GM21367 (cell line): ENCODE data around the gene HIPK2.

Experiments
- ATAC-seq: cut with Tn5 transposase; IDR thresholded peaks from one replicate; pipeline ENCODE4 v1.9.1; 2021; ENCODE audit not compliant: unreplicated experiment

HIPK2 gene

DNA sequence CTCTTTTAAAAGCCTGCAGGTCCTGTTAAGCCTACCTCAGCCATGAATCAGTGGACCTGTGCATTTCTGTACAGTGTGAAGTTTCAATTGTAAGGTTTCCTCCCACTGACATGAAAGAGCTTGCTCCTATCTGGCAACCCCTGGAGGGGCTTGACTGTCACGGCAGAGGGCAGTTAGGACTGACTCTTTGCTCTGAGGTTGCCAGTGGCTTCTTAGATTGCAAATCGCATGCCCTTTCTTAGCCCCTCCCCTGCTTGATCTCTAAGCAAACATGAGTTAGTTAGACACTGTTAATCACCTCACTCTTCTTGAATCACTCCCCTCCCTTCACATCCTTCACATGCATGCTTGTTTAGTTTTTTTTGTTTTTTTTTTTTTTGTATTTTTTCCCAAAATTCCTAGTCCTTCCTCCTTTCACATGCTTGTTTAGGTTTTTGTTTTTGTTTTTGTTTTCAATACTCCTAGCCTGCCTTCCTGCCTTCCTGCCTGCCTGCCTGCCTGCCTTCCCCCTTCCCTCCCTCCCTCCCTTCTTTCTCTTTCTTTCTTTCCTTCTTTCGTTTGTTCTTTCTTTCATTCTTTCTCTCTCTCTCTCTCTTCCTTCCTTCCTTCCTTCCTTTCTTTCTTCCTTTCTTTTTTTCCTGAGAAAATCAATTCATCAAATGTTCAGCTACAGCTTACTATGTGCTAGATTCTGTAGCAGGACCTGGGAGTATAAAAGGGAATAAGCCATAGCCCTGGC, 6.0 kb upstream of the HIPK2 start:
- ATAC-seq, result no peak

DNA sequence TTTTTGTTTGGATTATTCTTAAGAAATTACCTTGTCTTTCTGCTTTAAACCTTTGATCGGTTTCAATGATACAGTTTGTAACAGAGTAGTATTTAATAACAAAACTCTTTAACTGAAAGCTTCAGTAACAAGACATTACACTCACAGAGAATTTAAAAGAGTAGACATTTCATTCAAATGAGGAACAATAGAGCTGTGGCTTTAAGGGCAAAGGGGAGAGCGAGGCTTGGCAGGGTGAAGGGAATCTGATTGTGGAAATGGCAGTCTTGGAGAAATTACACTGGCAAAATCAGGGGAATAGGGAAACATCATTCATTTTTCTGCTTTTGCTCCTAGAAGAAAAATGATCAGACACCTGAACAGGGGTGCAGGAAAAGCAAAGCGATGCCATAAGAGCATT, 5.1 kb upstream of the HIPK2 start:
- no peak for ATAC-seq

DNA sequence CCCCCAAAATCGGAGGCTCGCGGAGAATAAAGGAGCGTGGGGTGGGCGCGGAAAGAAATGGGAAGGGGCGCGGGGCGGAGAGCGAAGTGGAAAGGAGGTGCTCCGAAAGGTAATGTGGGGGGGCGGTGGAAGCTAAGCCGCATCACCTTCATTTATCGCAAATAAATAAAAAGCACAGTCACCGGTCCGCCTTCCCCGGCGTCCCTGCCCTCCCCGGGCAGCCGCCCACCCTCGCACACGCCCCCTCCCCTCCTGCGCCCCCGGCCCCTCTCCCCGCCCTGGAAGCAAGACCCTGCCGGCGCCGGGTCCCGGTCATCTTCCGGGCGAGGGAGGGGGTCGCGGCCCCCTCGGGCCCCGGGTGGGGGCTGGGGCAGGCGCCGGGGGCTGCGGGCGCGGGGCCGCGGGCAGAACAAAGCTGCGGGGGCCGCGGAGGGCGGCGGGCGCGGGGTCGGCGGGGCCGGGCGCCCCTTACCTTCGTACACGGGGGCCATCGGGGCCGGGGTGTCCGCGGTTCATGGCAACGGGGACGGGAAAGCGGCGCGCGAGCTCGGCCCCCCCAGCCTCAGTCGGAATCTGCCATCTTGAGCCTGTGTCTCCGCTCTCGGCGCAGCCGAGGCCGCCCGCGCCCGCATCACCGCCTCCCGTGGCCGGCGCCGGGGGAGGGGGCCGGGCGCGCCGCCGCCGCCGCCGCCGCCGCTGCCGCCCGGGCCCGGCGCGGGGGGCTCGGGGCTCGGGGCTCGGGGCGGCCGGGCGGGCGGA, 486 bp downstream of the HIPK2 start:
- ATAC-seq, result peak; percentile 6

DNA sequence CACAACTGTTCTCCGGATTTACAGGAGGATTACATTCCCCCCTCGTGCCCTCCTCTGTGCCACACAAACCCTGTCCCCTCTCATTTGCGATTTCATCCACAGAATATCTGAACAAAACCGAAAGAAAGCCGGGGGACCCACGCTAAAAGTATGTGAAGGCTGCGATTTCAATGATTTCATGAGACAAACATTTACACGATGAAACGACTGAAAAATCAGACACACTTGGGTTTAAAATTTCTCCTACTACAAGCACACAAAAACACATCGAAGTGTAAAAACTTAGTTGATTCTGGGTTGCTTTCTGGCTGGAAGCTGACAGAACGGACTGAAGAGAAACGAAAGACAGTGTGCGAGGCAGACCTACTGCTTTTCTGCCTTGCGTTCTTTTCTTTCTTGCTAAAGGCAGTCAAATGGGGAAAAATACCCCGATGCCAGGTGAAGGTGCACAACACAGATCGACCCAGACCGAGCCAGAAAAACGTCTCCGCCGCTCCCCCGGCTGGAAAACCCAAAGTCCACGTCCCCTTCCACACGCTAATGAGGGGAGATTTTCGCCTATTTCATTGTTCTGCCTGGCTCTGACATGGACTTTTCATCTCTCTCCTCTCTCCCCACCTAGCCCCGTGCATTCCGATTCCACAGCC, 1.2 kb downstream of the HIPK2 start:
- ATAC-seq, result no peak

DNA sequence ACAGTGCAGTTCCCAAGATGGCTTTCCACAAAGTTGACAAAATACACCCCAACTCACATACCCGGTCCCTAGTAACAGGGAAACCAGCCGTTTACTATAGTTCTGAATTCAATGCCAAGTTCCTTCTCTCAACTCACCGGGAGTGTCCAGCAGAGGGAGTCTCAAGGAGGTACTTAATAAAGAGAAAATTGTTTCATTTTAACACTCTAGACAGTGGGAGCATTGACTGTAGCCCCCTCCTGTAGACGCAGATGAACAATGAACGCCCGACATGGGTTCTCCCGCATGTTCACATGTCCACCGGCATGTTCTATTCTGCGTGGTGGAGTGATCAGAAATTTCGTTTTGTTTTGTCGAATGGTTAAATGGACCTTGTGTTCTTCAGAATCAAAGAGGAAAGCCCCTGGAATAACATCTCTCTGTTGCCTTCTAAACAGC, 1.9 kb downstream of the HIPK2 start:
- ATAC-seq, result no peak

DNA sequence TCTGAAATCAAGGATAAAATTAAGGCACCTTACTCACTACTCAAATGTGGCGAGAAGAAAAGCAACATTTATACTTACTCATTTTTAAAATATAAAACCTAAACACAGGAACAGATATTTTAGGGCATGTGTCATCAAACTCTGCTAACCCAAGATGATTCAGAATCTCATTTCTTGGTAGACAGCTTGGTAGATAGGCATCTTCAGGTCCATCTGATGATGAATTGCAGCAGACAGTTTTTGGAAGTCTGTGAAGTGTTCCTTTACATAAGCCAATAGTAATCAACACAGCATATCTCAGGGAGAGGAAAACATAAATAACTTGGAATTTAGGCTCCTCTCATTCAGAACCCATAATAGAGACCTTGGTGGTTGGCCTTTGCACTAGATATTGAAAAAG, 3.4 kb downstream of the HIPK2 start:
- ATAC-seq, result no peak

DNA sequence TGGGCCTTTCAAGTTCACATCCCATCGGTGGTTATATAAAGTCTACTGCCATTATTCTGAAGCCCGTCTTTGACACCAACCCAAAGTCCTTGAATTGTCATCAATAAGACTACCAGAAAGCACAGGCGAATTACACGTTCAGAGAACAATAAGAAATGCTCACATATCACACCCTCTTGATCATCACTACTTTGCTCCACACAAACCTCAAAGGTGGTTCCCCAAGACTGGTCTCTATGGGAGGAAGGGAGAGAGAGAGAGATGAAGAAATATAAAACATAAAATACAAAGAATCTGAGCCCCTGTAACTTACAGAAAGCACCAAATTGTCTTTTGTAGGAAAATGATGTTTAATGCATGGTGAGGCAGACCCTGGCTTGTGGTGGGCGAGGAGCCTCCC, 4.4 kb downstream of the HIPK2 start:
- ATAC-seq, result no peak

DNA sequence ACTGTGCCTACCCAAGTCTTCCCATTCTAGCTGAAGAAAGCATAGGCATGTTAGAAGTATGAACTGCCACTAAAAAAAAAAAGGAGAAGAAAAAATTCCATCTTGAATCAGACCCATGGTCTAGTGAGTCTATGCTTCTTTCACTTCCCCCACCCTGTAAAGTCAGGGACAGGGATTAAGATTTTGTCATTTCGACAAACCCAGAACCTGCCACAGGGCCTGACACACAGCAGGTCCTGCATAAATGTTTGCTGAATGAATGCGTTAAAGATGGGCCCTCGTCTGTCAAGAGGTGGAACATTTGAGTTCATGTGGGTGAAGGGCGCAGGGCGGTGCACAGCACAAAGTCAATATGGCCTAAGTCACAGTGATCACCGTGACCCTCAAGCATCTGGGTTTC, 4.9 kb downstream of the HIPK2 start:
- no peak for ATAC-seq

DNA sequence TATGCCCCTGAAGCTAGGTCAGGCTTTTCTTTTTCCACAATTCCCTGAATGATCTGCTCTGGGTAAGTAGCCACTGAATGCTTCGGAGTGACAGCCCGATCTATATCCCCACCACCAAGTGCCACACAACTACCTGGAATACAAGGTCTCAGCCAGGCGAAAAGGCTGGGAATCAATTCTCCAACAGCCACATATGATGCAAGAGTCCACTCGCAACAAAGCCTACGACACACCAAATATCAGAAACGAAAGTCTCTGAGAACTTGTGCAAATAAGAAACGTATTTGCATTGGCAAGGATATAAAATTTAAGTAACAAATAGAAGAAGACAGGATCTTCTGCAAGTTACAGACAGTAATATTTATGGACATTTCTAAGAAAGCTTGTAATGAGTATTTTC, 5.7 kb downstream of the HIPK2 start:
- no peak for ATAC-seq

DNA sequence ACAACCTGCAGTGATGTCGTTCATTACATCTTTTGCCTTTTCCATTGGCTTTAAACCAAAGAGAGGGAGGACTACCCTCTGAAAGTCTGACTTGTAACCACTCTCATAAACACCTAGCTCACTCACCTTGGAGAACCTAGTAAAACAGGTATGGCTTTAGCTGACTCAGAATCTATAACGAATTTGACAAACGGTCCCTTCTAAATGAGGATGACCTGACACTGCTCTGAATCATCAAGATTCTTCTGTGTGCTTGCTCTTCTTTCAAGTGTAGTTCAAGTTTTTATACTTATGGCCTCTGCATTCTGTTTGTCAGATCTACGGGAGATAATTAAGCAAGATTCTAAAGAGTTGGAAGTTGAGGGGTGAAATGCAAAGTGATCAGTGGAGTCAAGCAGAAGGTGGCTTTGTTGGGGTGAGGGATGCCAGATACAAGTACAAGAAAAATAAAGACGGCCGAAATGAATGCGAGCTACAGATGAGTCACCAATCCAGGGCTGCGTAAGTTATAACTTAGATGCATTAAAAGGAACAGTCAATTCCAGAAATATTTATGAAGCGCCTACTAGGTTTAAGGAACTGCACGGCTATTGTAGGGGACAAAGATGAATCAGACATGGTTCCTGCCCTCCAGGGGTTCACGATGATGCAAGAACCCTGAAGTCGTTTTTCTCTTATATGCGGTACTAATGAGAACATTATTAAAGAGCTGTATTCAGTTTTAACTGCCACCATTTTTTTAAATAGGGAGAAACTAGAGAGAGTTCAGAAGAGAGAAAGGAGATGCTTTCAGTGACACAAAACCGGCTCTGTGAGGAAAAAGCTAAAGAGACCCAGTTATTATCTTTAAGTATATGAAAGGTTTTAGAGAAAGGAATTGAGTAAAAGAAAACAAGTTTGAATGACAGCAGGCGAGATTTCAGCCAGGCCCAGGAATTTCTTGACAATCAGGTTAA, 6.5 kb downstream of the HIPK2 start:
- ATAC-seq, result no peak

DNA sequence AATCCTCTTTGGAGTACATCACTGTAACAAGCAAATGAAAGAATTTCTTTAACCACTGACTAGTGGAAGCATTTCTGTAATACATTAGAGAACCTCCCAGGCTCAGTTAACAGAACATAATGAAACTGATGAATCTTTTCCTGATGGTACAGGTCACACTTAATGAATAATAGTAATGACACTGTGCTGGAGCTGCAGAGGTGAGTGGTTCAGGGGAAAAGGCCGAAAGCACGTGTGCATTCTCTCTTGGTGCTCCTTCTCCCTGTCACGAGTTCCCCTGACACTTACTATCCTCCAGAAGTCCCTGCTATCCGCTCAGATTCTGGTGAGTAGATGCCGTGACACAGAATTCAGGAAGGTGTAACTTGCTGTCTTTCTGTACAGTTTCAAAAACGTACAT, 8.0 kb downstream of the HIPK2 start:
- ATAC-seq, result no peak

DNA sequence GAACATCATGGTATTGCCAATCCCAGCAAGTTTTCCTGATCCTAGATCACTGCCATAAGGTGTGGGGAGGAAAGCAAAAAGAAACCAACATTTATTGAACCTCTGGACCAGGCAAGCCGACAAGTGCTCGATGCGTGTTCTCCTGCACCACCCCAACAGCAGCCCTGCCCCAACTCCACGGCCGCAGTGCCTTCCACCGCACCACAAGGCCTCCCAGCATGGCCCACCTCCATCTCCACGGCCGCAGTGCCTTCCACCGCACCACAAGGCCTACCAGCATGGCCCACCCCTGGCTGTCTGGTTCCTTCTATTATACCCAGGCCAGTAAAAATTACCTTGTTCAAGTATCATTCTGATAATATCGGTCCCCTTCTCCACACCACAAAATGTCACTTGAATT, 8.7 kb downstream of the HIPK2 start:
- ATAC-seq, result no peak

DNA sequence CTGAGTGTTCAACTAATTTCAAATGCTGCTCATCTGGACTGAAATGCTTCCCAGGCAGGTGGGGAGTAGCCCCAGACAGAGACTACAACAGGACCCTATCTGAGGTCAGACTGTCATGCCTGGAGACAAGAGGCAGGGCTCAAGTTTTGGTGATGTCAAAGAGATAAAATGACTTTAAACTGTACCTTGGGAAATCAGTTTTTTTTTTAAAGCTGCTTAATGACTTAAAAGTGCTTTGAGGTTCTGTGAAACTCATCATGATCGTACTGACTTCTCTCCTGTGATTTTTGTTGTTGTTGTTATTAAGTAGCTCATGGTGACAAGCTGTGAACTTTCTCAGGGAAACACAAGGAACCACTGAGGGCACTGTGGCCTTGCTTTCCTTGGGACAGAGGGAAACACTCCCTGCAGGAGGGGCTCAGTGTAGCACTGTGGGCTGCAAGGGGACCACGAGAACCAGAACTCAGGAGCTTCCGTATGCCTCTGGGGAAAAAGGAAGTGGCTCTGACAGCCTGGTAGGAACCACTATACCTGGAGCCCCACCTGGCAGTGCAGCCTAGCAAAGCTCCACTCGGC, 9.5 kb downstream of the HIPK2 start:
- ATAC-seq, result no peak

DNA sequence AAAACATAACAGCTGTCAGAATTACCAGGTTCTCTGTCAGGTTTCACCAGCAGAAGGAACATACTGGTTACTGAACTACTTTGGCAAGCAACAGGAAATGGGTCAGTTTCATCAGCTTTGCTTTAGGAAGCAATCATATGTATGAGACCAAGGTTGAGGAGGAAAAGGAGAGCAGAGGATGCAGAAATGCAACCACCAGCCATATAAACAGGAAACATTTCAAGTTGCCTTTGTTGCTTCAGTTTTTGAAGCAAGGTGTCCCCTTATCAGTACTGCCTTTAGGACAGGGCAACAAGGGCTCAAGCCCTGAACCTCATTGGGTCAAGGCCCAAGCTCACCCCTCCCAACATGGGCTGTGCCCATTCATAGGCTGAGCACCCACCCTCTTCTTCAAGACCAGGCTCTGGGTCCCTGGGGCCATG, 10.2 kb downstream of the HIPK2 start:
- ATAC-seq, result peak; percentile 77

DNA sequence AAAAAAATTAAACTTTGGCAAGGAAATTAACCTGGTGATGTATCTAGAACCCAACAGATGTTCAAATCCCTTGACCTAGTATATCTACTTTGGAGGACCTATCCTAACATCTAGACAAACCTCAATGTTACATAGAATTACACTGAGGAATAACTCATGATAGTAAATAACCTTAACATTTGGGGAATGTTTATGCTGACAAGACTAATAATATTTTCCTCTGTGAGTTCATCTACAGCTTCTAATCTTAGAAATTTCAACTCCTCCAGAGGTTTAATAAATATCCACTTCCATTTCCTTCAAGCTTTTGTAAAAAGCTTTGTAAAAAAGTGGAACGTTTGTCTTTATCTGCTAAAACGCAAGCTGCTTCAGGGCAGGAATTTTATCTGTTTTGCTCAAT, 12.7 kb downstream of the HIPK2 start:
- ATAC-seq, result no peak

DNA sequence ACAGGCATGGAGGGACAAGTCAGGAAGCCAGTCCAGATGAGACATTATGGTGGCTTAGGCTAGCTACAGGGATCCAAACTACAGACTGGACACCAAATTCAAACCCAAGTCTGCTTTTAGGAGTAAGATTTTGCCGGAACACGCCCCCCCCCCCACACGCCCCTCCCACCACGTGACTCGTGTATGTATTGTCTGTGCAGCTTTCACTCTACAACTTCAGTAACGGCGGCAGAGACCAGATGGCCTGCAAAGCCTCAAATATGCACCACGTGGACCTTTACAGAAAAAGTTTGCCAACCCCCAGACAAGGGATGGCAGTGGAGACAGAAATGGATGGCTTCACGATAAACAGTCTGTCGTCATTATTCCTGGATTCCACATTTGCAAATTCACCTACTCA, 14.5 kb downstream of the HIPK2 start:
- ATAC-seq, result no peak

DNA sequence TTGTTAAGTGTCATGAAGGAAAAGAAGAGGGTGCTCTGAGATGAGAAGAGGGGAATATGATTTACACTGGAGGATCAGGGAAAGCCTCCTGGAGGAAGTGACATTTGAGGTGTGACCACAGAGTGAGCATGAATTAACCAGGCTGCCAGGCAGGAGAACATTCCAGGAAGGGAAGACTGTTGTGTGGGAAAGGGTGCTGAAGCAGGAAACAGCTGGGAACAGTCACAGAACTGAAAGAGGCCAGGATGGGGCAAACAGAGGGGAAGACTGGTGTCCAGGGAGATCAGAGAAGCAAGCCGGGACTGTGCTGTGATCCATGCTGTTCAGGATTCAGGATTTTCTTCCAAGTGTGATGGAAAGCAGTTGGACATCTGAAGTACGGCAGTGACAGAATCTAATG, 14.9 kb downstream of the HIPK2 start:
- no peak for ATAC-seq

DNA sequence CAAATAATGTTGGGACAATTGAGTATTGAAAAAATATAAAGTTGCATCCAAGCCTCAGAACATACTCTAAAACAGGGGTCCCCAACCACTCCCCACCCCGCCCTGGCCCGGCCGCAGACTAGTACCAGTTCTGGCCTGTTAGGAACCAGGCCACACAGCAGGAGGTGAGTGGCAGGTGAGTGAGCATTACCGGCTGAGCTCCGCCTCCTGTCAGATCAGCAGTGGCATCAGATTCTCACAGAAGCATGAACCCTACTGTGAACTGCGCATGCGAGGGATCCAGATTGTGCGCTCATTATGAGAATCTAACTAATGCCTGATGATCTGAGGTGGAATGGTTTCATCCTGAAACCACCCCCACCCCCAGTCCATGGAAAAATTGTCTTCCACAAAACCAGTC, 19.4 kb downstream of the HIPK2 start:
- no peak for ATAC-seq

DNA sequence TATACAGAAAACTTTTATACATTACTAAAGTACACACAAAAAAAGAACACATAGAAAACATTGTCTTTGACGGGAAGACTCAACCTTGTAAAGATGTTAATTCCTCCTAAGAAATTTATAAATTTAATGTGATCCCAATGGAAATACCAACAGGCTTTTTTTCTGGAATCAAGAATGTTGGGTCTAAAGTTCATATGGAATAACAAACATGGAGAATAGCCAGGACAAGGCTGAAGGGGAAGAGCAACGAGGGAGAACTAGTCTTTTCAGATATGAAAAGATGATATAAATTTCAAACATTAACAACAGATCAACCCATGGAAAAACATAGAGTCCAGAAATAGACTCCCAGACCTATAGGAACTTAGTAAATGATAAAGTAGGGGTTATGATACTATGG, 19.8 kb downstream of the HIPK2 start:
- no peak for ATAC-seq

DNA sequence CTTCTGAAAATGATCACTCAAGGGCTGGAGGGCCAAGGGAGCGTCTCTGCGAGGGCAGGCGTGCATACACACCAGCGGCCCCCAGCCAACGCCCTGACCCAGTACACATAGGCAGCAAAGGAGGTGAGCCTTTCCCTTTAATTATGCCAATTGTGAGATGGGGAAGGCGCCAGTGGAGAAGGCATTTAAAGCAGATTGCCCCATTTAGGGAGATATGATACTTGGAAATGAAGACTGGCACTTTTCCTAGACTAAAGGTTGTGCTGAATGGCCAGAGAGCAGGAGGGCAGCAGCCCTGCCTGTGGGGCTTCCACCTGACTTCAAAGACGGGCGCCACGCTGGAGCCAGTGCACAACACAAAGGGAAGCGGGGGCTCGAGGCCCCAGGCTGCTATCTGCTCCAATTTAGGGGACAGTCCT, 24.1 kb downstream of the HIPK2 start:
- no peak for ATAC-seq
